Stomach (tissue), 4 donors: Measurements from ENCODE around the gene MYO5B.

ENCODE experiments used
- CTCF ChIP-seq, 7 experiments: fragments of 450-650 bp in 4 of 7; fragments of 200-600 bp in 3 of 7; sonication (generic) in 3 of 7; IDR thresholded peaks; one replicate each; pipeline ENCODE4 v1.5.1; 2016 to 2019; ENCODE audit warnings: antibody characterized with exemption in 7 of 7, control low read depth in 2 of 7, mild to moderate bottlenecking in 1 of 7
- POLR2A ChIP-seq, 4 donors: fragments of 450-650 bp; IDR thresholded peaks; one replicate each; pipeline ENCODE4 v1.6.1; 2016; ENCODE audit warnings: antibody characterized with exemption in 4 of 4, control low read depth in 2 of 4, mild to moderate bottlenecking in 1 of 4, moderate library complexity in 1 of 4

GRCh38 chr18:50163505-50163904, 31.4 kb downstream of the MYO5B start:
- TF ChIP-seq CTCF (IDR thresholded peaks at IDR 0.05) (no peak), POLR2A (IDR thresholded peaks at IDR 0.05) (no peak)
